ENCODE data around the gene CLEC12A.
"Not testable (repeated sequence)": the region's sequence is repeated elsewhere in the genome, so short reads cannot be mapped to it uniquely, and the experiment has no call there.

Gene CLEC12A

DNA sequence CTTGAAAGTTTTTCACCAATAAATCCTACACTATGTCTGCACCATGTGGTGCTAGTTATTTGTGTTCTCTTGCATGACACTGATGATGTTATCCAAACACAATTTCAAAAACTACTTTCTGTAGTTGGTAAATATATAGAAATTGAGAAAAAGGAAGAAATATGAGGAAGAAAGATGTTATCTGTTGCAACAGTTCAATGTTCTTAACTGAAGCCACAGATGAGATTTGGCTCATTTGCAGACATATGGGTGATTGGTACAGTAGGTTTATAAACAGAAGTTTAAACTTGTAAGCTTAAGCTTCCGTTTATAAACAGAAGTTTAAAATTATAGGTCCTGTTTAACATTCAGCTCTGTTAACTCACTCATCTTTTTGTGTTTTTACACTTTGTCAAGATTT is at the start of gene CLEC12A:
Gene CLEC12A, plus strand, starts transcription at position 229 of the 400 bp plus-strand sequence. CDS start 188 bp downstream, outside the sequence.
- no peak for DNase-seq (ENCODE audit: low read depth in 2 of 2)

DNA sequence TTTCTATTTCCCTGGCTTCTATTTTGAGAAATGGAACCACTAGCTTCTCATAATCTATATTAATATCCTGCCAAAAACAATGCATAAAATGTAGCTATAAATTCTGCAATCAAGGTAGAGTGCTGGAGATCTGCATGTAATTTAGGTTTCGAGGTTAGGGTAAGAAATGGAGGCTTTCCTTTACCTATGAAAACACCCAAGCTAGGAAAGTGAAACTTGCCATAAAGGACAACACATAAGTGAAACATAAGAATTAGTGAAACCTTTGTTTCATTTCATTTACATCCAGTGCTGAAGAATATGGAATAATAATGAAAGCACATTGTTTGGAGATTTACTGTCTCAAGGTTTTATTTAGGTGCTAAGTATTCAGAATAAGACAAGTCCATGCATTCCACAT is 48.8 kb upstream of the CLEC12A start:
- no peak for DNase-seq (ENCODE audit: low read depth in 2 of 2)

DNA sequence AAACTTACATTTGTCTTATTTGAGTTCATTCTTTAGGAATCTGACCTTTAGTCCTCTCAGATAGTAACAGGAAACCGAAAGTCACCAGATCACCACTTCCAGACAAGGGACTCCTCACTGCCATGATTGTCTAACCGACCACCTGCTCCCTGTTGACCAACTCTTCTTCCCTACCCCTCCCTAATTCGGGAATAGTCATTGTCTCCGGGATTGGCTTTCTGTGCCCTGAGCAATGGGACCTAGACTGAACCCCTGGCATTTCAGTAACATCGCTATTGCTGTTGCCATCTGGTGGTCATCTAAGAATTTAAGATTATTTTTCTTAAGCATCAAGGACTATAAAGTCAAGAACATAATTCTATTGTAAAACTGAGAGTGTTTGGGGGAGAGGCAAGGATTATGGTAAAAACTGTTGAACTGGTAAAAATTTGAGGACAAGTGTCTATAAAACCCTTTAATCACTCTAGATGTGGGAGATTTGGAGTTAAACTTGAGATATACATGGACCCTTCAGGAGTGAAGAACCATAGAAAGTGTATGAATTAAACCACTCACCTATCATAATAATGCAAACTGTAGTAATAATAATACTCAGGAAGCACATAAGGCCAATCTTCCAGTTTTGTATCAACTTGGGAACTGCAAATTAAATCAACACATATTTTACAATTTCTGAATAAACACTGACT is 45.4 kb upstream of the CLEC12A start:
- no peak for DNase-seq (ENCODE audit: low read depth in 2 of 2)

DNA sequence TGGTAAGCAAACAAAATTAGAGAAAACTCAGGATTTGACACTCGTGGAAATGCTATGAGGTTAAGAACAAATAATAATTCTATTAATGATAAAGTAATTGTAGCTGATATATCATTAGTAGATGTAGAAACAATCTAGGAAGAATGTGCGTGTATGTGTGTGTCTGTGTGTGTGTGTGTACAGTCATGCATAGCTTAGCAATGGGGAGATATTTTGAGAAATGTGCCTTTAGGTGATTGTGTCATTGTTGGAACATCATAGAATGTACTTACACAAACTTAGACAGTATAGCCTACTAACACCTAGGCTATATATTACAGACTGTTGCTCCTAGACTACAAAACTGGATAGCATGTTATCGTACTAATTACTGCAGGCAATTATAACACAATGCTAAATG is 44.3 kb upstream of the CLEC12A start:
- no peak for DNase-seq (ENCODE audit: low read depth in 2 of 2)

DNA sequence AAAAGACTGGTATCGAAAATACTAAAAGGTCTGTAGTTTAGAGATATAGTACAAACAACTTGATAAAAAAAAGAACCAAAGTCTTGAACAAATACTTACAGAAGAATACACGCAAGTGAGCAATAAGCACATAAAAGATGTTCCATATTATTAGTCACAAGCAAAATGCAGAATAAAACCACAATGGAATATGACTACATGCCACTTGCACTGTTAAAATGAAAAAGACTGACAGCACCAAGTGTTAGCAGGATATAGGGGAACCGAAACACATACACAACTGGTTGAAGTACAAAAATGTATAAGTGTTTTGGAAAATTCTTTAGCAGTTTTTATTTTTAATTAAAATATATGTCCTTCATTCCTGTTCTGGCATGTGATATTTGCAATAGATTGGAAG is 42.6 kb upstream of the CLEC12A start:
- DNase-seq (ENCODE audit: low read depth in 2 of 2), result no peak

DNA sequence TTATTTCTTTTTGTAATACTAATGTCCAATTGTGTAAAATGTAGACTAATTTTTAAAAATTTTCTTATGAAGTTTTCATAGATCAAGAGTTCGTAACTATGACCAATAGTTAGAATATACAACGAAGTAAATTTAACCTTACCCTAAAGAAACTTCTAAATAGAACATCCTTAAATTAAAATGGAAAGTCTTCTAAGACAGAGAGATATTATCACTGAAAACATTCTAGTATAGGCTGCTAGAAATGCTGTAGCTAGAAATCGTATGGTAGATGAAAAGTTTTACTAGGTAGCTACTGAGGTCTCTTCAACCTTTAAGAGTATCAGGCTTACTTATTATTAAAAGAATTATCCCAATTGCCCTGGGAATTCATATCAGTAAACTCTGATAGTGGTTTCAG is 40.0 kb upstream of the CLEC12A start:
- DNase-seq (ENCODE audit: low read depth in 2 of 2), result no peak

DNA sequence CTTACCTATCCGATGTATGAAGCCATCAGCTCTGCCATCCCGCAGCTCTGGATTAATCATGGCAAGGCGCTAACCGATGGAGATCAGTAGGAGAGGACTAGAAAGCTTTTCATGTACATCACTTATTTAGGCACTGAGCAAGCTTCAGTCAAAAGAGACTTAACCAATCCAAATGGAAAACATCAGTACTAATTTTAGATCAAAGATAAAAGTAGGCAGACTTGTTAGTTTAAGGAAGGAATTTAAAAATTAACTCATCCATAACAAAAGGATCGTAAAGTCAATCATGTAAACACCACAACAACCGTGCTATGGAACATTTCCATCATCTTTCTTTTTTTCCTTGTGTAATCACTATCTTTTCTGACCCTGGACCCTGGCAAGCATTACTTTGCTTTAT is 38.9 kb upstream of the CLEC12A start, which contains the start of gene CLEC2A:
Gene CLEC2A, minus strand, starts transcription at position 101 of the 400 bp plus-strand sequence. Its CDS starts 41 bp downstream, at position 60.
- no peak for DNase-seq (ENCODE audit: low read depth in 2 of 2)

DNA sequence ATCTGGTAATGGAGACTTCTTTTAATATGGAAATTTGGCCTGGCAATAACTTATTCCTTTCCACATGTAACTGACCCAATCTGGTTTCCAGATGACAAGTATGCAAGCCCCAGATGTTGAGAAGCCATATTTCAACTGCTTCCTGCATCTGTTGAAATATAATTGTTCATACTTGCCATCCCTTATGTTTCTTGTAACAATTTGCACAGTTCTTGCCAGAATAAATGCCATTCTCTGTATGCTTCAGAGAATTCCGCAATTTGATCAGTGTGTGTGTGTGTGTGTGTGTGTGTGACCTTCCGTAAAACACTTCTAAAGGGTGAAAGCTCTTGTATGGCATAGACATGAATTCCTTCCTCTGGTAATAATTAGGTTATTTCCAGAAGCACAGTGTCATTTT is 37.3 kb upstream of the CLEC12A start:
- DNase-seq (ENCODE audit: low read depth in 2 of 2), result no peak

DNA sequence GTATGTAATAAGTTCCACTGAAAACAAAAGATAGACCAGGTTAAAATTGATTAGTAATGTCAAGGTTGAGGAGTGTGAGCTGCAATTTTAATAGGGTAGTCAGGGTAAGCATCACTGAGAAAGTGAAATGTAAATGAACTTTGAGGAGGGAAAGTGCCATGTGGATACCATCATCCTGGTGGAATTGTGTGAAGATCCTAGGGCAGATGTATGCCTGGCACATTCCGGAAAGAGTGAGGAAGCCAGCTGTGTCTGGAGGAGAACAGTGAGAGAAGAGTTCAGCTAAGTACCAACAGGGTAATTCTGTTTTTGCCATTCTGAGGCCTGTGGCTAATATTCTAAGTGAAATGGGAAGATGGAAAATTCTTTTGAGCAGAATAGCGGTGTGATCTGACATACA is 36.2 kb upstream of the CLEC12A start:
- DNase-seq (ENCODE audit: low read depth in 2 of 2), result no peak

DNA sequence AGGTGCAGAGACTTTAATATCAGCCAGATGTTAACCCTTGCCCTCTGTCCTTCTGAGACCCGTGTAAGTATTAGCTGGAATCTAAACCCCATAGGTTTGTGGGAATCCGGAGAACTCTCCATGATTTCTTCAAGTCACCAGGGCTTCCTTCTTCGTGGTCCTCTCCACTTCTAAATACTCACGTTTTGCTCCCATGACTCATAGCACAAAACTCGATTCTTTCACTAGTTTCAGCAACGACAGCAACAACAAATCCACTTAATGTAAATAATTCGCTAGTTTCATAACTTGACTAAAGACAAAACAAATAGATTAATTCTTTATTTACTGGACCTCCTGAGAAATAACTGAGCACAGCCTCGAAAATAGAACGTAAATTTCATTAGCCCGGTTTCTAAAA is 34.6 kb upstream of the CLEC12A start:
- DNase-seq (ENCODE audit: low read depth in 2 of 2), result no peak

DNA sequence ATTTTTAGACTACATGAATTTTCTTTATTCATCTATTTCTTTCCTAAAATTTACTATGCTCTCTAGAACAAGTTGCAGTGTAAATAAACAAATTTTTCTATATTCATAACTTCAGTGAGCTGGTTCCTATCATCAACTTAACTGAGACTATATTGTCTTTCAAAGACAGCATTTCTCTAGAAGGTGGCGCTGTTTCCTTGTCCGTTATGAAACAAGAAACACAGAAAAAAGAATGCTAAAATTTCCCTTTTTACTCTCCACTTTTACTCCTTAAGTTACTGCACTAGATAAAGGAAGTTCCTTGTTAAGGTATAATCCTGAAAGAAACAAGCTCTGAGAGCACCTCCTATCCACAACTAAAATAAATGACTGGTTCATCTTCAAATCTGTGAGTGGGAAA is 30.8 kb upstream of the CLEC12A start:
- no peak for DNase-seq (ENCODE audit: low read depth in 2 of 2)

DNA sequence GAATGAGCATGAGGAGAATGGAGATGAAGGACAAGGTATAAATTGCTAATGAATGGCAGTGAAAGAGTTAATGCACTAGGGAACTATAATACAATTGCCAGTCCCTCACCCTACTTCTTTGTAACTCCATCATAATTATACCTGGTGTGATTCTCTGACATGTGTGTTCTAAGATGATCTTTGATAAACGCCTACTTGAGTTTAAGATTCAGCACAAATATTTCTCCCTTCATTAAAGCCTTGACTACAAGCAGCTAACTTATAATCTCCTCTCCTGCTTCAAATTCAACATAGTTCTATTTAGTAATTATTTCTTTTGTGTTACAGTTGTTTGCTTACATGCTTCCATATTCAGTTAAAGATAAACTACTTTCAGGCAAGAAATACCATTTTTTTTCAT is 29.4 kb upstream of the CLEC12A start:
- no peak for DNase-seq (ENCODE audit: low read depth in 2 of 2)

DNA sequence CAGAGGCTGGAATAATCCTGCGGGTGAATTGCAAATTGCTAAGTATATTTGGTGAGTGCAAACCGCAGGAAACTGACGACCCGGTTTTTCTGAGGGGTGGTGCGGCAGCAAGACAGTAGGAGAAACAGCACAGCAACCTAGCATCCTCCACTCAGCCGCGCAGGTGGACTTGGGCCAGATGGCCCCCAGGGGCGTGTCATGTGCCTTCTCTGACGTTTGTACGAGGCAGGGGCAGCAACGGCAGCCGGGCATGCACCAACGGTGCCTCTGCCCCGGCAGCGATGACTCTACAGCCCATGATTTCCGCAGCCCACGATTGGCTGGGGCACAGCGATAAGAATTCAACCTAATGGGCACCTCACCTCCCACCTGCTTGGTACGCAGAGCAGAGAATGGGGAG is 28.0 kb upstream of the CLEC12A start:
- DNase-seq (ENCODE audit: low read depth in 2 of 2), result no peak

DNA sequence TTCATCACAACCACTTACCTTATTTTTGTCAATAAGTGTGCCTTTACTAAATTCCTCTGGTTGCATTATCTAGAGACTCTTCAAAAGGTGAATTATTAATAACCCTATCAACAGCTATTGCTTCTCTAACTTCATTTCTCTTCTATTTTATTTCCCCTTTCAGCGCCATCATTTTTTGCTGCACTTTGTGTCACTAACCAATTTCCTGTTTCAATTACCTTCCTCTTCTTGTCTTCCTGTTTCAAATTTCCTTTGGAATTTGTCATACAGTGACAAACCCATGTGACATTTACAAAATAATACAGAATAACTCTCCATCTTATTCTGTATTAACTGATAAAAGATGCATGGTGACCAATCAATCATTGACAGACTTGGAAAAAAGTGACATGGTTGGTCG is 26.8 kb upstream of the CLEC12A start:
- no peak for DNase-seq (ENCODE audit: low read depth in 2 of 2)

DNA sequence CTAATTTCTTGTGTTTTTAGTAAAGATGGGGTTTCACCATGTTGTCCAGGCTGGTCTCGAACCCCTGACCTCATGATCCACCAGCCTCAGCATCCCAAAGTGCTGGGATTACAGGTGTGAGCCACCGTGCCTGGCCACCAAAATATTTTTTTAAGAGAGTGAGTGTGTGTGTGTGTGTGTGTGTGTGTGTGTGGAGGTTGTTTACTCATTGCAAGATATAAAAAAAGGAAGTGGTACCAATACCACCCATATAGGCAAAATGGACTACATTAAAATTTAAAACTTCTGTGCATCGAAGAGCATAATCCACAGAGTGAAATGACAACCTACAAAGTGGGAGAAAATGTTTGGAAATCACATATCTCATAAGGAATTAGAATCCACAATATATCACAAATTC is 23.5 kb upstream of the CLEC12A start:
- no peak for DNase-seq (ENCODE audit: low read depth in 2 of 2)

DNA sequence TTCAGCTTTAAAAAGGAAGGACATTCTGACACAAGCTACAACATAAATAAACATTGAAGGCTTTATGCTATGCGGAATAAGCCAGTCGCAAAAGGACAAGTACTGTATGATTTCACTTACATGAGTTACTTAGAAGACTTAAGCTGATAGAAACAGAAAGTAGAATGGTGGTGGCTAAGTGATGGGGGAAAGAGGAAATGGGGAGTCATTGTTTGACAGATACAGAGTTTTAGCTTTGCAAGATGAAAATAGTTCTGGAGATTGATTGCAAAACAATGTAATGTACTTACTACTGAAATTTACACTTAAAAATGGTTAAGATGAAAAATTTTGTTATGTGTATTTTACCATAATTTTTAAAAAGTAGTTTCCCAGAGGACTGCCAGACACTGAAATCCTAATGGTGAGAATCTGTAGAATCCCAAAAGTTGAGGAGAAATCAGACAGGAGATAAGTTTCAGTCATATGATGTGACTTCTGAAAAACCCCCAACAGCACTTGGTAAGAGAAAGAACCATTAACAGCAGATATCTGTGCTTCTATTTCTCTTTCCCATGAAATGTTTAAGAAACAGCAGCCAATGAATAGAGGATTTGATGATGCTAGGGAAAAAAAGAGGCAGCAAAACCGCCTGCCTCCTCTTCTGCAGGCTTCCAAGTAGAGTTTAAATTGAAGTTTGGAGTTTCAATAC is 22.5 kb upstream of the CLEC12A start:
- DNase-seq (ENCODE audit: low read depth in 2 of 2), result no peak

DNA sequence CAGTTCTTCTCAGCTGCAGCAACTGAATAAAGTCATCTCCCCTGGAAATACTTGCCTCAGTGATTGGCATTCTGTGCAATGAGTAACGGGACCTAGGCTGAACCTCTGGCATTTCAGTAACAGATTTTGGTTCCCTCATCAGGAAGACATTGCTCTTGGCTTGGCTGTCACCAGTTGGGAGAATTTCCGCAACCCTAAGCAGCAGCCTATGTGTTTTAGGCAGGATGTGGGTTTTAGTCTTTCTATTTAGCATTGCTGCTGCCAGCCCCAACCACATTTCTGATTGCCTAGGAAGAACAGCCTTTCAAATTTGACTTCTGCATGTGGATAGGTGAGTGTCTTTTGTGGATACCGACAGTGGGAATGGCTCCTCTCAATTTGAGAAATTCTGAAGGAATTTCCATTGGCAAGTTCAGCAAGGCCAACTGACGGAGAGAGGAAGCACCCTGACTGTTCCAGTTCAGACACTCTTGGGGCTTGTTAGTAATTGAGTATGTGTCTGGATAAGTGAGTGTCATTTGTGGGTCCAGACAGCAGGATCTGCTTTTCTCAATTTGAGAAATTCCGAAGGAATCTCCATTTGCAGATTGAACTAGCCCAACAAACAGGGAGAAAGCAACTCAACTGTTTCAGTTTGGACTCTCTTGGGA is 20.1 kb upstream of the CLEC12A start:
- DNase-seq (ENCODE audit: low read depth in 2 of 2), result no peak

DNA sequence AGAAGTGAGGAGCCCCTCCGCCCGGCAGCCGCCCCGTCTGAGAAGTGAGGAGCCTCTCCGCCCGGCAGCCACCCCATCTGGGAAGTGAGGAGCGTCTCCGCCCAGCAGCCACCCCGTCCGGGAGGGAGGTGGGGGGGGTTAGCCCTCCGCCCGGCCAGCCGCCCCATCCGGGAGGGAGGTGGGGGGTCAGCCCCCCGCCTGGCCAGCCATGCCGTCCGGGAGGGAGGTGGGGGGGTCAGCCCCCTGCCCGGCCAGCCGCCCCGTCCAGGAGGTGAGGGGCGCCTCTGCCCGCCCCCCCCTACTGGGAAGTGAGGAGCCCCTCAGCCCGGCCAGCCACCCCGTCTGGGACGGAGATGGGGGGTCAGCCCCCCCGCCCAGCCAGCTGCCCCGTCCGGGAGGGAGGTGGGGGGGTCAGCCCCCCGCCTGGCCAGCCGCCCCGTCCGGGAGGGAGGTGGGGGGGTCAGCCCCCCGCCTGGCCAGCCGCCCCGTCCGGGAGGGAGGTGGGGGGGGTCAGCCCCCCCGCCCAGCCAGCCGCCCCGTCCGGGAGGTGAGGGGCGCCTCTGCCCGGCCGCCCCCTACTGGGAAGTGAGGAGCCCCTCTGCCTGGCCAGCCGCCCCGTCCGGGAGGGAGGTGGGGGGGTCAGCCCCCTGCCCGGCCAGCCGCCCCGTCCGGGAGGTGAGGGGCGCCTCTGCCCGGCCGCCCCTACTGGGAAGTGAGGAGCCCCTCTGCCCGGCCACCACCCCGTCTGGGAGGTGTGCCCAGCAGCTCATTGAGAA is 18.1 kb upstream of the CLEC12A start:
- not testable (repeated sequence) for DNase-seq (ENCODE audit: low read depth in 2 of 2)

DNA sequence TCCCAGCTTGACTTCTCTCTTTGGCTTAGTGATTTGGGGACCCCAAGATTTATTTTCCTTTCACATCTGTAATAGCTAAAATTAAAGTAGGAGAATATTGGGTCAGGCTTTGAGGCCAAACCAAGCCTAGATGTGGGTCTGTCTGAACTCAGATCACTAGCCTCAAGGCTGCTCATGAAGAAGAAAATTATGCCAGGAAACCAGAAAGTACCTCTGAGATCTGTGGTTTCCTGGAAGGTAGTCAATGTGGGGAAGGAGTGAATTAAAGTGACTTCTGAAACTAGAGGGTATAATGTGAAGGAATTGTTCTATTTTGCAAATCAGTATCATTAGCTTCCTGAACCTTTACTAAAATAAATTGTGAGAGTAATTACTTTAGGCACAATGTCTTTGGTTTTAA is 13.4 kb upstream of the CLEC12A start:
- no peak for DNase-seq (ENCODE audit: low read depth in 2 of 2)

DNA sequence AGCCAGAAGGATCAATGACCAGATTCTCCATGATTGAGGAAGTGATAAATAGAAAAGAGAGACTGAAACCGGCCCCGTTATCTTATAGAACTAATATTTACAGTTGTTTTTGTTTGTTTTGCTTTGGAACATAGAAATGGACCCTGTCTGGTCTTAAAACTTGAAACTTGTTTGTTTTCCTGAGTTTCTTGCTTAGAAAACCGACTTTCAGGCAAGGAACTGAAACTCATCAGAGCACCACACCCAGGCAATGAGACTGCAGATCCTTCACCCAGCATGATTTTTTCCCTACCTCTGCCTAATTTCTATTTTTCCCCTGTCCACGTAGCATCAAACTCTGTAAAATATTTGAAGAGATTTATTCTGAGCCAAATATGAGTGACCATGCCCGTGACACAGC is 10.6 kb upstream of the CLEC12A start:
- no peak for DNase-seq (ENCODE audit: low read depth in 2 of 2)

DNA sequence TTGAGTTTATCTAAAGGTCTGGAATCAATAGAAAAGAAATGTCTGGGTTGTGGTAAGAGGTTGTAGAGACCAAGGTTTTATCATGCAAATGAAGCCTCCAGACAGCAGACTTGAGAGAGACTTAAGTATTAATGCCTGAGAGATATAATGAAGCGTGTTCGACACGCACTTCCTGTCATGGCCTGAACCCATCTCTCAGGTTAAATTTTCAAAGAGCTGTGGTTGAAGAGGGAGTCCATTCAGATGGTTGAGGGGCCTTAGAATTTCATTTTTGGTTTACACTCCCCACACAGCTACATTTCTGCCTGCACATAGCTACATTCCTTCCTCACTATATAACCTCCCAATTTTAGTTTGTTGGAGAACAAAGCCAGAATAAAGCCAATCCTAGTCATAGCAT is 10.1 kb upstream of the CLEC12A start:
- no peak for DNase-seq (ENCODE audit: low read depth in 2 of 2)

DNA sequence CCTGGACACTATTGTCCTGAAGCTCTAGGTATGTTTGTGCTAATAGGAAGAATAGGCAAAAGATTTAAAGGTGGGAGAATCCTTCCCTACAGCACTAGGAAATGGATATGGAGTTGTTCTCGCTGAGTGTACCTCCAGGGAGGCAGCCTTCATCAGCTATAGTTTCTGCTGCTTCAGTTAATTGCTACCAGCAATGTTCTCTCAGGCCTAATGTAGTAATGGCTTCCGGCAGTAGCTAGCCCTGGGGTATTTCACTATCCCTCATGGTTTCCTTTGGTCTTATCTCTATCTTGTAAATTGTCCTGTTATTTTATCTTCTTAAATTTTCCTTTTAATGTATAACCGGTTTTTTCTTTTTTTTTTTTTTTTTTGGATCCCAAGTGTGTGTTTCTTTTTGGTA is 9.3 kb upstream of the CLEC12A start:
- DNase-seq (ENCODE audit: low read depth in 2 of 2), result no peak

All from stimulated activated CD4-positive, alpha-beta T cell treated with anti-CD3 and anti-CD28 coated beads, Interleukin-4, amount 100 ng/mL, for 48 hours (primary cell).